GM19324 (cell line): ENCODE results near the gene PSKH1.
"Not testable (repeated sequence)": the region's sequence is repeated elsewhere in the genome, so short reads cannot be mapped to it uniquely, and the experiment has no call there.

Source experiments
- ATAC-seq: cut with Tn5 transposase; IDR thresholded peaks from one replicate; pipeline ENCODE4 v1.9.1; 2021; ENCODE audit warnings: mild to moderate bottlenecking, moderate library complexity; ENCODE audit not compliant: unreplicated experiment, low FRiP score

PSKH1 gene

GRCh38 chr16:67972285-67972684, 79.2 kb downstream of the PSKH1 start:
- ATAC-seq = not testable (repeated sequence)

- ATAC-seq = no peak
Observed at GRCh38 chr16:67975321-67976105, 82.5 kb downstream of the PSKH1 start.

- no peak for ATAC-seq
Observed at GRCh38 chr16:67976205-67976604, 83.2 kb downstream of the PSKH1 start.

- no peak for ATAC-seq
Observed at GRCh38 chr16:67977005-67977404, 84.0 kb downstream of the PSKH1 start.

- no peak for ATAC-seq
Observed at GRCh38 chr16:67977469-67978227, 84.6 kb downstream of the PSKH1 start.
